Neural progenitor cell (in vitro differentiated cells): ENCODE data around the gene TMEM204. TPM values are rescaled to one million over a fixed set of nuclear protein-coding genes. Genes with fewer than 3 reads are reported as not detected.

Experiments used
- DNase-seq: peaks from one replicate; pipeline ENCODE4 v3.0.0-alpha.2; 2016; ENCODE audit warnings: low spot score
- H2AFZ ChIP-seq: fragments of 200-600 bp; sonication (generic); replicated peaks from 2 replicates; pipeline ENCODE4 v1.6.1; 2016; ENCODE audit warnings: antibody characterized with exemption
- H3F3A ChIP-seq: fragments of 200-600 bp; sonication (generic); 2 replicates; pipeline ENCODE4 v1.6.1; 2016; ENCODE audit warnings: antibody characterized with exemption, low read depth
- H3K27ac ChIP-seq: fragments of 200-600 bp; sonication (generic); 2 replicates; pipeline ENCODE4 v1.5.1; 2016; ENCODE audit warnings: mild to moderate bottlenecking
- H3K27me3 ChIP-seq: fragments of 200-600 bp; sonication (generic); 2 replicates; pipeline ENCODE4 v1.6.1; 2016; ENCODE audit warnings: mild to moderate bottlenecking, moderate library complexity
- H3K36me3 ChIP-seq: fragments of 200-600 bp; sonication (generic); 2 replicates; pipeline ENCODE4 v1.5.1; 2016
- H3K4me1 ChIP-seq: fragments of 200-600 bp; sonication (generic); 2 replicates; pipeline ENCODE4 v1.6.1; 2016; ENCODE audit warnings: mixed run types
- H3K4me2 ChIP-seq: fragments of 200-600 bp; sonication (generic); 2 replicates; pipeline ENCODE4 v1.6.1; 2016
- H3K4me3 ChIP-seq: fragments of 200-600 bp; sonication (generic); 2 replicates; pipeline ENCODE4 v1.5.1; 2016
- H3K79me2 ChIP-seq: fragments of 200-600 bp; sonication (generic); 2 replicates; pipeline ENCODE4 v1.6.1; 2016; ENCODE audit warnings: low read depth
- H3K9ac ChIP-seq: fragments of 200-600 bp; sonication (generic); 2 replicates; pipeline ENCODE4 v1.6.1; 2016
- H3K9me3 ChIP-seq: fragments of 200-600 bp; sonication (generic); 2 replicates; pipeline ENCODE4 v1.5.1; 2016; ENCODE audit warnings: low read depth
- H4K20me1 ChIP-seq: fragments of 200-600 bp; sonication (generic); 2 replicates; pipeline ENCODE4 v1.6.1; 2016; ENCODE audit warnings: low read depth
- H3K27ac Mint-ChIP-seq: 3 replicates; pipeline ENCODE4 v1.8.0; 2021; ENCODE audit warnings: mixed read lengths
- H3K27me3 Mint-ChIP-seq: 2 replicates; pipeline ENCODE4 v1.8.0; 2022; ENCODE audit warnings: low read depth, mild to moderate bottlenecking, inconsistent platforms, moderate library complexity, mixed read lengths; ENCODE audit not compliant: insufficient read depth
- H3K36me3 Mint-ChIP-seq: 3 replicates; pipeline ENCODE4 v1.8.0; 2021; ENCODE audit warnings: mixed read lengths
- H3K4me1 Mint-ChIP-seq: 3 replicates; pipeline ENCODE4 v1.8.0; 2021; ENCODE audit warnings: mixed read lengths
- H3K4me3 Mint-ChIP-seq: 3 replicates; pipeline ENCODE4 v1.8.0; 2021; ENCODE audit warnings: mild to moderate bottlenecking, moderate library complexity, mixed read lengths
- H3K9me3 Mint-ChIP-seq: 3 replicates; pipeline ENCODE4 v1.8.0; 2020; ENCODE audit warnings: mixed read lengths
- EZH2 ChIP-seq: fragments of 200-600 bp; sonication (generic); IDR thresholded peaks from 2 replicates; pipeline ENCODE4 v1.6.1; 2017; ENCODE audit warnings: antibody characterized with exemption, mild to moderate bottlenecking, moderate library complexity
- EZH2phosphoT487 ChIP-seq: fragments of 200-600 bp; sonication (generic); IDR thresholded peaks from 2 replicates; pipeline ENCODE4 v1.6.1; 2017; ENCODE audit warnings: antibody characterized with exemption
- total RNA-seq: library from RNA; depleted of rRNA; stranded (reverse); fragments of >200 nt; gene quantifications from 2 replicates; pipeline ENCODE4 v1.2.3, GENCODE V29; 2015; ENCODE audit warnings: low replicate concordance
- TF ChIP-seq, protein P1 (sequence below): fragments of 200-600 bp; sonication (generic); IDR thresholded peaks from 2 replicates; pipeline ENCODE4 v1.5.1; 2017; ENCODE audit warnings: antibody characterized with exemption, mild to moderate bottlenecking

Gene TMEM204
- total RNA-seq, 1 donor from 2014 or later = not detected

DNA sequence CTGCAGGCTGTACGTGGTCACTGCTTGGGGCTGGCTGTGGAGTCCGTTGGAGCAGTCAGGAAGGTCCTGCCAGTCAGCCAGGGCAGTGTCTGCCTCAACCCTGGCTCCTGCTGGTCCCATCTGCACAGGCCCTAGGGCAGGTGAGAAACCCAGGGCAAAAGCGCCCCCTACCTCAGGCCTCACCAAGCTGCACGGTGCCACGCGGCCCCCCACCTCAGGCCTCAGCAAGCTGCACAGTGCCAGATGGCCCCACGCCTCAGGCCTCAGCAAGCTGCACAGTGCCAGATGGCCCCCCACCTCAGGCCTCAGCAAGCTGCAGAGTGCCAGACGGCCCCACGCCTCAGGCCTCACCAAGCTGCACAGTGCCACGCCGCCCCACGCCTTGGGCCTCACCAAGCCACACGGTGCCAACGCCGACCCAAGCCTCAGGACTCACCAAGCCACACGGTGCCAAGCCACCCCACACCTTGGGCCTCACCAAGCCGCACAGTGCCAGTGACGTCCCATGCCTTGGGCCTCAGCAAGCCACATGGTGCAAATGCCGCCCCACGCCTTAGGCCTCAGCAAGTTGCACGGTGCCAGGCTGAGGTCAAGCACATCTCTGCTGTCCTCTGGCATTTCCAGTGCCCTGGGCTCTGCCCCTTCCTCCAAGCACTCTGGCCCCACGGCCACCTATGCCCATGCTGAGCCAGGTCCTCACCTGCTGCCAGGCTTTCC is 5.5 kb downstream of the TMEM204 start:
- Histone ChIP-seq H3K79me2 (no peaks in the 10 kb centered on the region), H3K9me3 (no peaks in the 10 kb centered on the region), H3K27ac (no peak overlapping the region), H3K4me3 (no peak overlapping the region), H3K9ac (no peak overlapping the region), H2AFZ (no peak overlapping the region), H3K4me1 (no peaks in the 10 kb centered on the region), H3K4me2 (no peak overlapping the region), H3K27me3 (no peaks in the 10 kb centered on the region), H3K36me3 (no peaks in the 10 kb centered on the region), H3F3A (no peaks in the 10 kb centered on the region), H4K20me1 (peaks cover 7% of the 10 kb centered on the region)
- H3K27me3 Mint-ChIP-seq = peaks cover 5% of the 10 kb centered on the region
- H3K4me1 Mint-ChIP-seq = peaks cover 10% of the 10 kb centered on the region
- H3K27ac Mint-ChIP-seq = no peak overlapping the region
- peak; percentile 16 for DNase-seq
- peaks cover 7% of the 10 kb centered on the region for H3K36me3 Mint-ChIP-seq
- no peaks in the 10 kb centered on the region for H3K9me3 Mint-ChIP-seq
- TF ChIP-seq, protein P1, sequence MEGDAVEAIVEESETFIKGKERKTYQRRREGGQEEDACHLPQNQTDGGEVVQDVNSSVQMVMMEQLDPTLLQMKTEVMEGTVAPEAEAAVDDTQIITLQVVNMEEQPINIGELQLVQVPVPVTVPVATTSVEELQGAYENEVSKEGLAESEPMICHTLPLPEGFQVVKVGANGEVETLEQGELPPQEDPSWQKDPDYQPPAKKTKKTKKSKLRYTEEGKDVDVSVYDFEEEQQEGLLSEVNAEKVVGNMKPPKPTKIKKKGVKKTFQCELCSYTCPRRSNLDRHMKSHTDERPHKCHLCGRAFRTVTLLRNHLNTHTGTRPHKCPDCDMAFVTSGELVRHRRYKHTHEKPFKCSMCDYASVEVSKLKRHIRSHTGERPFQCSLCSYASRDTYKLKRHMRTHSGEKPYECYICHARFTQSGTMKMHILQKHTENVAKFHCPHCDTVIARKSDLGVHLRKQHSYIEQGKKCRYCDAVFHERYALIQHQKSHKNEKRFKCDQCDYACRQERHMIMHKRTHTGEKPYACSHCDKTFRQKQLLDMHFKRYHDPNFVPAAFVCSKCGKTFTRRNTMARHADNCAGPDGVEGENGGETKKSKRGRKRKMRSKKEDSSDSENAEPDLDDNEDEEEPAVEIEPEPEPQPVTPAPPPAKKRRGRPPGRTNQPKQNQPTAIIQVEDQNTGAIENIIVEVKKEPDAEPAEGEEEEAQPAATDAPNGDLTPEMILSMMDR = peak; percentile 25
- TF ChIP-seq EZH2 = no peak
- no peak overlapping the region for H3K4me3 Mint-ChIP-seq

DNA sequence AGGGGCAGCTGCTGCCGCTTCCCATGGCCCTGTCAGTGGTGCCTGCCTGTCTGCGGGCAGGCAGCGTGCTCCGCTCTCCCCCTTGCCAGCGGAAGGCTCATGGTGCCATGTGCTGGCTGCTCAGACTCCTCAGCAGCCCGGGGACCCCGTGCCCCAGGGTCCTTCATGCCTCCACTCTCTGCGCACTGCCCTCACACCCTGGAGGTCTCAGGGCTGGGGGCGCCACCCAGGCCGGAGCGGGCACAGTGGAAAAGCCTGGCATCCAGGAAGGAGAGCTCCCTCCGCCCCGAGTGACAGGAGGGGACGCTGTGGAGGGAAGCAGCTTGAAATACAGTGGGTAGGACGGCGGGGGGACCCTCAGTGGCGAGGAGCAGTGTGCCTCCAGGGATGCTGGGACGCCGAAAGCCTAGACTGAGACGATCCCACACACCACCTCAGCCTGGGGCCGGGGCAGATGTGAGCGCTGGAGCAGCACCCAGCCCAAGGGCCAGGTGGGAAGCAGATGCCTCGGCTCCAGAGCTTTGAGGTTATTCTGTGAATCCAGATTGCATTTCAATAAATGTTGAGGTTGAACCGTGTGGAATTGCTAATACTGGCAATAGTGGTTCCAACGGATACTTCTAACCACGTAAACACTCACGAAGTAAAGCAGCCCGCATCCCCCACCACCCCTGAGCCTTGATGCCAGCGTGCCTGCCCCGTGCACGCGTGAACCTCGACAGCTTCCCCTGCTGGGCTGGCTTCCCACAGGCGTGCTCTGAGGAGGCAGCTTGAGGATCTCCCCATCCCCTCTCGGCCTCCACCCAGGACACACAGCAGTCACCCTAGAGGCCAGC is 6.5 kb downstream of the TMEM204 start:
- H3K27ac Mint-ChIP-seq = no peak overlapping the region
- Histone ChIP-seq H3K4me3 (no peak overlapping the region), H3K36me3 (no peaks in the 10 kb centered on the region), H3K4me1 (no peaks in the 10 kb centered on the region), H3K4me2 (no peak overlapping the region), H3K79me2 (no peaks in the 10 kb centered on the region), H4K20me1 (peaks cover 7% of the 10 kb centered on the region), H3K27me3 (no peaks in the 10 kb centered on the region), H3K9ac (no peak overlapping the region), H3K9me3 (no peaks in the 10 kb centered on the region), H3F3A (no peaks in the 10 kb centered on the region), H2AFZ (no peak overlapping the region), H3K27ac (no peak overlapping the region)
- no peaks in the 10 kb centered on the region for H3K9me3 Mint-ChIP-seq
- peaks cover 7% of the 10 kb centered on the region for H3K36me3 Mint-ChIP-seq
- DNase-seq = no peak
- no peak for TF ChIP-seq EZH2phosphoT487
- TF ChIP-seq, protein P1 = no peak
- no peak for TF ChIP-seq EZH2
- H3K4me3 Mint-ChIP-seq = no peak overlapping the region
- H3K4me1 Mint-ChIP-seq = peaks cover 7% of the 10 kb centered on the region
- peaks cover 5% of the 10 kb centered on the region for H3K27me3 Mint-ChIP-seq

DNA sequence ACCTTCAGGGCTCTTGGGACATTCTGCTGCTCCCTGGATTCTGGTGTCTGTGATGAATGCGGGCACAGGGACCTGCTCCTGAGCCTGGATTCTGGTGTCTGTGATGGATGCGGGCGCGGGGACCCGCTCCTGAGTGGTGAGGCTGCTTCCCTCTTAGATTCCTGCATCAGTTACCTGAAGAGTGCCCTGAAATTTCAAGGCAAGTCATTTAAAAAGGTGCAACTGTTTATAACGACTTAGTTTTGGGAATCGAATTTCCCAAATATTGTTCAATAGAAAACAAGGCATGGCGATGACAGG is 7.0 kb downstream of the TMEM204 start:
- Histone ChIP-seq H3K27ac (no peak overlapping the region), H2AFZ (no peak overlapping the region), H3K9me3 (no peaks in the 10 kb centered on the region), H4K20me1 (peaks cover 7% of the 10 kb centered on the region), H3K4me2 (no peak overlapping the region), H3F3A (no peaks in the 10 kb centered on the region), H3K79me2 (no peaks in the 10 kb centered on the region), H3K4me3 (no peak overlapping the region), H3K9ac (no peak overlapping the region), H3K4me1 (no peaks in the 10 kb centered on the region), H3K36me3 (no peaks in the 10 kb centered on the region), H3K27me3 (no peaks in the 10 kb centered on the region)
- no peak for DNase-seq
- Mint-ChIP-seq H3K4me1 (peaks cover 5% of the 10 kb centered on the region), H3K27ac (no peak overlapping the region), H3K36me3 (peaks cover 7% of the 10 kb centered on the region), H3K4me3 (no peak overlapping the region), H3K9me3 (no peaks in the 10 kb centered on the region), H3K27me3 (peaks cover 5% of the 10 kb centered on the region)
- TF ChIP-seq EZH2phosphoT487 = no peak
- no peak for TF ChIP-seq EZH2
- TF ChIP-seq, protein P1 = no peak
